HG03159 (cell line): Measurements from ENCODE around the gene OPN3.

Source experiments
- ATAC-seq: cut with Tn5 transposase; IDR thresholded peaks from one replicate; pipeline ENCODE4 v1.9.1; 2021; ENCODE audit warnings: mild to moderate bottlenecking, moderate library complexity; ENCODE audit not compliant: unreplicated experiment

The OPN3 gene

DNA sequence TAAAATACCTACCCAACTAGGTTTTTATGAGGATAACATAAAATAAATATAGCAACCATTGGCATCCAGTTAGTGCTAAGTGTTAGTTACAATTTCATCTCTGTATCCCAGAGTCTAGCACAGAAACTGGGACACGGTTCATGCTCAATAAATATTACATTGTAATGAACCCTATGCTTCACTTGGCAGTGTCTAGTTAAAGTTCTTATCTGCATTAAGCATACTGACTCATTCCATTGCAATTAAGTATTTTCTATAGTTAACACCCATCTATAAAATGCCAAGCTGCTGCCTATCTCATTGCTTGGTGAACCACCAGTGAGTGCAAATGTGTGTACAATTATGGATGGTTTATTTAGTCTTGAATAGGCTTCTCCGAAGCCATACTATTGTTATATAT is 15.2 kb downstream of the OPN3 start:
- no peak for ATAC-seq

GRCh38 chr1:241622669-241623068 is 17.5 kb downstream of the OPN3 start:
- ATAC-seq, result no peak

DNA sequence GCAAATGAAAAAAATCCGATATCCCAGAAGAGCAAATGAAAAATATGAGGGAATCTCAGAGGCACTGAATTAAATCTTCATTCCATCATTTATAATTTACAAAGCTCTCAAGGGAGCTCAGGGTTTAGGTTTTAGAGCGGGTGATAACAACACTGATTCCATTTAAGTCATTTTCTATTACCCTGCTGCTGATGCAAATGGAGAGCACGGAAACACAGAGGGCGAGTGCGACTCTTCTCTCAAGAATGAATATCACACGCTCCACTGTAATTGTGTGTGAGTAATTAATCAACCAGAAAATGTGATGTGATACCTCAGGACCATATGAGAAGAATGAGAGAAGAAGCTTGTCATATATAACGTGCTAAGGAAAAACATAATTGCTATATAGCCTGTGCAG is 22.7 kb downstream of the OPN3 start:
- ATAC-seq, result no peak

DNA sequence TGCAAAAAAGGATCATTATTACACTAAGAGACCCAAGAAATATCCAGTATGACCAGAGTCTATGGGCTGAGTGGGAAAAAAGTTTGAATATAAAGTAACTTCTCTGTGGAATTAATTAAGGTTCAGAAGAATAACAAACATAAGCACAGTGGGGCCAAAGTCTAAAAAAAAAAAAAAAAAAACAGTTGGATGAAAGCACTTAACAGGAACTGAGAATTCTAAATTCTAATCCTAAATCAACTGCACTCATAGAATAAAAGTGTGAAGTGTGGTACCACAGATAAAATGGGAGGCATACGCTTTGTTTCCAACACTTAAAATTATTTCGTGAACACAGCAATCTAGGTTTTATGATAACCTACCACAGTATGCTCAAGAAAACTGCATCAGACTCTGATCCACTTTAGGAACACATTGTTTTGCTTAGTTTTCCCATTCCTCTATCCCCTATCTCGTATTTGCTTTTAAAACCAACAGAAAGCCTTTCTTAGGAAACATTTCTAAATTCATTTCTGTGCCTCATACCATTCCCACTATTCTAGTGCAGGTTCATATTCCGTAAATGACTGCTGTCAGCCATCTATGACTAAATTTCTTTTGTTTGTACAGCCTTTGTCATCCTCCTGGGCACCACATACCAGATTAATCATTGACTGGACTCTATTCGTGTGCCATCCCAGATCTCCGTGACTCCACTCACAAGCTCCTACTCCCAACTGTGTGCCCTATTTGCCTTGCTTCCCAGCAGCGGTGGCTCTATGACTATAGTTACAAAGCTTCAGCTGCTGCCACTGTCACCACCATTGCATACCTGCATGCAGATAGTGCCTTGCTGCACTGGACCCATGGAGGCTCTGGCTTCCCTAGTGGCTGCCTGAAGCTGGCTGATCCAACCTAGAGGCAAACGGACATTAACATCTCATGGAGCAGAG is 24.9 kb downstream of the OPN3 start:
- ATAC-seq, result no peak

- no peak for ATAC-seq
Measured at GRCh38 chr1:241614572-241614971, 25.6 kb downstream of the OPN3 start.

DNA sequence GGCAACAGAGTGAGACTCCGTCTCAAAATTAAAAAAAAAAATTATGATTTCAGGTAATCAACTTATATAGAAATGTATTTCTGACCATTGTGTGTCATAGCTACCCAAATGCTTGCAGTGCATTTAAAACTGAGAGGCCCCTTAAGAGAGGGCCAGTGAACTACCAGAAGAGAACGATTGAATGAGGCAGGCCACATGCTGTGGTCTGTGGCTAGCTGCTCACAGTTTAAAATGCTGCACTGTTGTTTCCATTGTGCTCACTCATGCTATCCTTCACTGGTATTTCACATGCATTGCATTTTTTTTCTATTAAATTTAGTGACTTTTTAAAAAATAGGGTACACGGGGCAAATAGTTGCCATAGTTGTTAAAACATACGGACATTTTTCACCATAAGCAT is 26.0 kb downstream of the OPN3 start:
- no peak for ATAC-seq

DNA sequence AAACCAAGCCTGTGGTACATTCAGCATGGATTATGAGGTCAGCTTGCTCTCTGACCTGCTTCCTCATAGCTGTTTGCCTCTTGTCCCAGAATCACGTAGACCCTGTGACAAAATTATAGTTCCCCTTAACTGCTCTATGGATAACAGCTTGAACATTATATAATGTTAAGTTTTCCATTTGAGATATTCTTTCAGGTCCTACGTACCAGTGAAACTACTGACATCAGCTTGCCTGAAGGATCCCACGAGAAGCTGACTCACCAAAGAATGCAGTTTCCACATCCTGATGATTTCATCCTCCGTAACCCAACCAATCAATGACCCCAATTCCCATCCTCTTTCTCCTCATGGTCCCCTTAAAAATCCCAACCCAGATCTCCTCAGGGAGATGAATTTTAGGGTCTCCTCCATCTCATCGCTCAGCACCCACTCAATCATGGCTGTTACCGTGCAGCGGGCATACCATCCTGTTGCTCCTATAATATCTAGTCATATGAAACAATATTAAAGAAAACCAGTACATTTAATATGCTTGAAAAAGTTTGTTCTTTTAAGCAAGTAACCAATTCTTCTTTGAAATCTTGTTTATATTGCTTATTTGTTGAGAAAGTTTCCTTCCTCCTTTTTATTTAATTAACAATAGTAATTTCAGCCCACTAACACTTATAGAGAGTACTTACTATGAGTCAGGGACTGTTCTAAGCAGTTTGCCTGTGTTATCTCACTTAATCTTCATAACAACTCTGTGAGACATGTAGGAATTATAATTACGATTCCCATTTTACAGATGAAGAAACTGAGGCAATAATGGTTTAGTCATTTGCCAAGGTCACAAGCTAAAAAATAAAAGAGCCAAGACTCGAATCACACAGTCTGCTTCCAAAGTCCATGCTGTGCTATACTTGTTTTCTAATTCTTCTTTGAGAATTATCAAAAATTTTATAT is 27.4 kb downstream of the OPN3 start:
- no peak for ATAC-seq

DNA sequence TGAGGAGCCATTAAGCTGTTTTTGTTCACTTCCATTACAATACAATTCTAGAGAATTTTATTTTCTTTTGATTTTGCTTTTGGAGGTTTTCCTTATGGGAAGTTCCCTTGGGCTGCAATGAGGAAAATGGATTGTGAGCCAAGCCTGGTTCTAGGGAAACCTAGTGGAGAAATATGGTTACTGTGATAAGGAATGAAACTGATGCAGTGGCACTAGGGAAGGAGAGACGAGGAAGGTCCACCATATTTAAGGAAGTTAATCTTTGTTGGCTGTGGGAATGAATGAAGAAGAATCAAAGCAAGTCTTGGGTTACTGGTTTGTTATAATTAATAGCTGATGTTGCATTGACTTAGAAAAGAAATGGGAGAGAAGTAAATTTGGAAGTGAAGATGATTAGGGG is 28.4 kb downstream of the OPN3 start:
- no peak for ATAC-seq

- peak; percentile 92 for ATAC-seq
Measured at GRCh38 chr1:241611063-241611462, 29.1 kb downstream of the OPN3 start.

GRCh38 chr1:241610056-241610815 is 29.9 kb downstream of the OPN3 start:
- no peak for ATAC-seq

GRCh38 chr1:241608379-241609033 is 31.7 kb downstream of the OPN3 start:
- no peak for ATAC-seq

- no peak for ATAC-seq
Measured at GRCh38 chr1:241607497-241607896, 32.7 kb downstream of the OPN3 start.

DNA sequence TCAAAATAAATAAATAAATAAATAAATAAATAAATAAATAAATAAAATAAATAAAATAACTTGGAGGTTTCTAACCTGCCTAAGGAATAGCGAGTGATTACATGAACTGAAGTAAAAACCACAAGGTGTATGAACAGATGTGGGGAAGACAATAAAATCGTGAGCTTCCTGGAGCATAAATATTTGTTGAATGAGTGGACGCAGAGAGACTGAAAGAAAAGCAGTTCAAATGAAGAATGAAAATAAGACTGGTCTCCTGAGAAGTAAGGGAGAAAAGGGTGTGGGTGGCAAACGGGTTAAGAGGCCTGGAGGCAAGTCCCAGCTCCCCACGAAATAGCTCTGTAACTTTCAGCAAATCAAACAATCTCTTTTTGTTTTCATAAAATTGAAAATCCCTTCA is 33.6 kb downstream of the OPN3 start:
- no peak for ATAC-seq

- ATAC-seq, result no peak
Measured at GRCh38 chr1:241605146-241605805, 34.9 kb downstream of the OPN3 start.

DNA sequence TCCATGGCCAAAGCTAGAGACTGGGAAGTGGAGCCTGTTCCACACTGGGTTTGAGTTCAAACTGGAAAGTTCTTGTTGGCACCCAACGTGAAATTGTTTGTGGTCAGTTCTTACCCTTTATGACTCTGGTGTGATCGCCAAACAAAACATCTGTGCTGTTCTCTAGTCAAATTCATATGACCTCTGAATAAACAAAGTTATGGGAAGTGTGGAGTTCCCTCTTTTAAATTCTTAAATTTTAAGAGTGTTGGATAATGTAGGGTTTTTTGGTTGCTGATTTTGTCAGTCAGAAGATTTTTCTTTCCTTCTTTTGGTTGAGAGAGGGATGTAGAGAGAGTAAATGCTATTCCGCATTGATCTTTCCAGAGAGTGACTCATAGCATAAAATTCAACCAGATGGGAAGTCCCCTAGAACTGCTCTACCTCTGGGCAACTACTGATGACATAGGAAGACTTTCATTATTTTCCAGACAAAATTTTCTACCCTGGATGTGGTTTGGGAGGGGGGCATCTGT is 36.4 kb downstream of the OPN3 start:
- ATAC-seq, result no peak

DNA sequence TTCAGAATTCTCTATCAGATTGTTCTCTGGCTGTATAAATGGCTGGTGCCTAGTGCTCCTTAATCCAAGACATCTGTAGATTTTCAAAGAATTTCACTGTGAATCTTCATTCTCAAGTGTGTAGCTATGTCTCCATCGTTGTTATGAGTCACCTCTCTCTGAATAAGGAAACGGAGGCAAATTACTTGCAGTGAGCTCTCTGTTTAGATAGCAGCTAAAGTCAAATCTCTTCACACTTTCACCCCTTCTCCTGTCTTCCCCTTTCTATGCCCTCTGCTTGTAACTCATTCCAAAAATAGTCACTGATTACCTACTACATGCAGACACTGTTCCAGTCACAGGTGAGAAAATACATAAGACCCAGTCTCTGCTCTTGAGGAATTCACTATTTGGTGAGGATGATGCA is 39.7 kb downstream of the OPN3 start:
- ATAC-seq, result peak; percentile 79

DNA sequence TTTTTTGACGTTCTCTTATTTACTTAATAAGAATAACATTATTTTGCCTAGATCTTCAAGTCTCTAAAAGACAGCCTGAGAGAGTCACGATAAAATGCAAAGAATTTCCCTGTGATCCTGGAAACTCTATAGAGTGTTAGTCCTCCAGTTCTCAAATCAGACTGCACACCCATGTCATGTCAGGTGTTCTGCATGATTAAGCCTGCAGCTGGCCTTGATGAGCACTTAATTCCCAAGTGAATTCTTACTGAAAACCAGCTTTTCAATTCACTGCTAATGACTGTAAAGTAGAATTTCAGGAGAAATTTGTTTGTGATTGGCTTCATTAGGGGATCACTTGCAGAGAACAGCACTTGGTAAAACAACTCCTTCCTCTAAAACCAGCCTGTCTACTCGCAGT is 41.9 kb downstream of the OPN3 start:
- peak; percentile 33 for ATAC-seq

DNA sequence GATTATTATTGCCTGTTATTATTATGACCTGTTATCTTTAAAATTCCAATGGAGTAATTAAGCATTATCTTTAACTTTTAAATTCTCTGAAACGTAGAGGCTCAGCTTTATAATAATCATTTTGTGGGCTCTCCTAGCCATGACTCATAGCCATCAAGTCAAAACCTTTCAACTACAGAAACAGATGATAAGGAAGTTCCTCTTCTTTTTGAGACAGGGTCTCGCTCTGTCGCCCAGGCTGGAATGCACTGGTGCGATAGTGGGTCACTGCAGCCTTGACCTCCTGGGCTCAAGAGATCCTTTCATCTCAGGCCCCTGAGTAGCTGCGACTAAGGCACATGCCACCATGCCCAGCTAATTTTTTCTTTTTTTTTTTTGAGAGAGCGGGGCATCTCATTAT is 43.5 kb downstream of the OPN3 start:
- no peak for ATAC-seq

- no peak for ATAC-seq
Measured at GRCh38 chr1:241593186-241593585, 47.0 kb downstream of the OPN3 start.
